ENCODE data around the gene TXNRD1. TPM values are rescaled to one million over a fixed set of nuclear protein-coding genes. Genes with fewer than 3 reads are reported as not detected.
A peak's percentile ranks its signal among the peaks of the same experiment; 100 is the strongest.
"Not testable (repeated sequence)": the region's sequence is repeated elsewhere in the genome, so short reads cannot be mapped to it uniquely, and the experiment has no call there.

The TXNRD1 gene
- total RNA-seq, 1 donor from 2014 or later, result 93.3 TPM

DNA sequence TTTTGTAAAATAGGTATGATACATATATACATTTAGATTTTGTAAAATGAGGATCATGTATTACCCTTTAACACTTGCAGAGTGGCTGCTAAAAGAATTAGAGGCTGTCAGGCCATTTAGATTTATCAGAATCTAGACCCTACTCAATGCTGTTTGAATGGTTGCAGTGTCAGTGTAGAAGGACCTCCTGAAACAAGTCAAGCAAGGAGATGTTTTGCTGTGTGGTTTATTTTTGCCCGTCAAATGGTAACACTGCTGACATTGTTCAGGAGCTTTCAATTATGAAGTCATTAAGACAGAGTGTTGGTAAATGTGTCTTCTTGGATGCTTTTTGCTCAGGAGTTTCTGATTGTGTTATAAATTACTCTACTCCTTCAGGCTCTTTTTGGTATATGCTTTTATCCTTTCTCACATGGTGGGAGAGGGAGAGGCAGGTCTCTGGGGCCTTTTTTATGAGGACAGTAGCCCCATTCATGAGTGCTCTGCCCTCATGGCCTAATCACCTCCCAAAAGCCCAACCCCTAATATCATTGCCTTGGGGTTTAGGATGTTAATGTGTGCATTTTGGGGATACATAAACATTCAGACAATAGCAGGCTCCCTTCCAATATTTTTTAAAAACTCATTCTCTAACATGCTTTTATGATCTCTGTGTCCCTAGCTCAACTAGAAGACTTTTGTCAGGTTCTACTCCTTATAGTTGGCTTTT lies 104.5 kb downstream of the TXNRD1 start:
- Mint-ChIP-seq H3K27me3 (ENCODE audit: insufficient read depth) (no peaks in the 10 kb centered on the region), H3K36me3 (ENCODE audit: low read depth) (peaks cover 53% of the 10 kb centered on the region), H3K4me1 (ENCODE audit: low read depth) (no peaks in the 10 kb centered on the region), H3K9me3 (no peaks in the 10 kb centered on the region), H3K4me3 (no peak overlapping the region), H3K27ac (no peak overlapping the region)
- DNase-seq (ENCODE audit: low spot score), result no peak
- intact Hi-C loops (cut with micrococcal nuclease), result no loop called here

DNA sequence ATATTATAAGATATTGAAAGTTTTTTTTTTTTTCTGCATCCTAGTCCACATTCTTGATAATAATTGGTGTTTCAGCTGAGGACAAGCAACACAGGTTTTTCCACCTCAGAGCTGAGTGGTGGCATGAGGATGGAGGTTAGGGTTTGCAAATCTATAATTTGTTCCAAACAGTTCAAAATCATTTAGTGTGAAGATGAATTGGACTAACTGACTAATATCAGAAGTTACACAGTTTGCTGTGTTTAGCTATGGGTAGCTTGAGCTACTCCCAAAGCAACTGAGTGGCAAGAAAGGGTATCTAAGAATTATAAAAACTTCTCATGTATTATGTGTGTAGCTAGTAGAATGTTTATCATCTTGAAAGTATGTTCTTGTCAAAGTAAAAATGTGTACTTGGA lies 105.0 kb downstream of the TXNRD1 start:
- intact Hi-C loops (cut with micrococcal nuclease), result no loop called here
- H3K27ac Mint-ChIP-seq, result no peak overlapping the region

DNA sequence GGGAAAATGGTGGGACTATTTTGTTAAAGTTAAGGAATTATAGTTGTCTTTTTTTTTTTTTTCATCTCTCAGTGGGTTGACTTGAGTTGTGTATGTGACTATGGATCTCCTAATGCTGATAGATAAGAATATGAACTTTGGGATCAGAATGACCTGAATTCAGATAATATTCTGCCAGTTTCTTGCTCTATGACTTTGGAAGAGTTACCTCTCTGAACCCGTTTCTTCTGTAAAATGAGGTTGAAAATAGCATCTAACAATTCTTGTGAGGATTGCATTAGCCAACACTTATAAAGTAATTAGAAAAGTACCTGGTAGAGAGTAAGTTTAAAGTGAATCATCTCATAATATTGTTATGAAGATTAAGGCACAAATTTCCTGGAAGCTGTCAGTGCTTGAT lies 106.4 kb downstream of the TXNRD1 start:
- Mint-ChIP-seq H3K27me3 (ENCODE audit: insufficient read depth) (no peaks in the 10 kb centered on the region), H3K27ac (no peak overlapping the region), H3K4me3 (no peak overlapping the region), H3K4me1 (ENCODE audit: low read depth) (no peaks in the 10 kb centered on the region), H3K36me3 (ENCODE audit: low read depth) (peaks cover 48% of the 10 kb centered on the region), H3K9me3 (no peaks in the 10 kb centered on the region)
- intact Hi-C loops (cut with micrococcal nuclease), result no loop called here
- DNase-seq (ENCODE audit: low spot score), result no peak

More for the DNA sequence above, 105.0 kb downstream of the TXNRD1 start:
- H3K4me1 Mint-ChIP-seq (ENCODE audit: low read depth), result no peaks in the 10 kb centered on the region
- H3K27me3 Mint-ChIP-seq (ENCODE audit: insufficient read depth), result no peaks in the 10 kb centered on the region
- no peak overlapping the region for H3K4me3 Mint-ChIP-seq
- H3K9me3 Mint-ChIP-seq, result no peaks in the 10 kb centered on the region
- no peak for DNase-seq (ENCODE audit: low spot score)
- H3K36me3 Mint-ChIP-seq (ENCODE audit: low read depth), result peaks cover 51% of the 10 kb centered on the region

DNA sequence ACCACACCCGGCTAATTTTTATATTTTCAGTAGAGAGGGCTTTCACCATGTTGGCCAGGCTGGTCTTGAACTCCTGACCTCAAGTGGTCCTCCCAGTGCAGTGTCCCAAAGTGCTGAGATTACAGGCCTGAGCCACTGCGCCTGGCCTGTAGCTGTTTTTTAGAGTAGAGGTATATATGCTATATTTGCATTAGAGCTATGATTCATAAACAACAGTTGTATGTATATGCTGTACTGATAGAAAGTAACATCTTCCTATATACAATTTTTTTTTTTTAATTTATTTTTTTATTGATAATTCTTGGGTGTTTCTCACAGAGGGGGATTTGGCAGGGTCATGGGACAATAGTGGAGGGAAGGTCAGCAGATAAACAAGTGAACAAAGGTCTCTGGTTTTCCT lies 107.0 kb downstream of the TXNRD1 start:
- intact Hi-C loops (cut with micrococcal nuclease), result not testable (repeated sequence)

DNA sequence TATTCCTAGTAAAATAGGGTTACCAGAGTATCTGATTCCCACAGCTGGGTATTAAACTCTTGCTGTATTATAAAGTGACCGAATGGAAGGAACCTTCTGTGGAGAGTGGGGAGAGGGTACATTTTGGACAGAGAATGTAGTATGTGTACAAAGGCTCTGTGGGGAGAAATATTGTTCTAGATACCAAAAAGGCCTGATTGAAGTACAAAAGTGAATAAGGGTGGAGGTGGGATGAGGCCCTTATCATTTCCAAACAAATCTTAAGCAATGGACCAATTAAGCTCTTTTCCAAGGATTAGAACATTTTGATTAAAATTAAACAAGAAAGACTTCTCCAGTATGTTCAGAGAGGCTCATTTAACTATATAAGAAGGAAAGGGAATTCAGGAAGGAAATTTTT lies 108.3 kb downstream of the TXNRD1 start:
- Mint-ChIP-seq H3K27ac (no peak overlapping the region), H3K4me1 (ENCODE audit: low read depth) (no peaks in the 10 kb centered on the region), H3K36me3 (ENCODE audit: low read depth) (peaks cover 53% of the 10 kb centered on the region), H3K27me3 (ENCODE audit: insufficient read depth) (no peaks in the 10 kb centered on the region), H3K4me3 (no peak overlapping the region), H3K9me3 (no peaks in the 10 kb centered on the region)
- intact Hi-C loops (cut with micrococcal nuclease), result no loop called here
- no peak for DNase-seq (ENCODE audit: low spot score)

More for the DNA sequence above, 107.0 kb downstream of the TXNRD1 start:
- H3K4me3 Mint-ChIP-seq; DNase-seq (ENCODE audit: low spot score); H3K9me3 Mint-ChIP-seq; H3K27ac Mint-ChIP-seq; H3K27me3 Mint-ChIP-seq (ENCODE audit: insufficient read depth); H3K4me1 Mint-ChIP-seq (ENCODE audit: low read depth): not testable (repeated sequence)
- peaks cover 53% of the 10 kb centered on the region for H3K36me3 Mint-ChIP-seq (ENCODE audit: low read depth)

DNA sequence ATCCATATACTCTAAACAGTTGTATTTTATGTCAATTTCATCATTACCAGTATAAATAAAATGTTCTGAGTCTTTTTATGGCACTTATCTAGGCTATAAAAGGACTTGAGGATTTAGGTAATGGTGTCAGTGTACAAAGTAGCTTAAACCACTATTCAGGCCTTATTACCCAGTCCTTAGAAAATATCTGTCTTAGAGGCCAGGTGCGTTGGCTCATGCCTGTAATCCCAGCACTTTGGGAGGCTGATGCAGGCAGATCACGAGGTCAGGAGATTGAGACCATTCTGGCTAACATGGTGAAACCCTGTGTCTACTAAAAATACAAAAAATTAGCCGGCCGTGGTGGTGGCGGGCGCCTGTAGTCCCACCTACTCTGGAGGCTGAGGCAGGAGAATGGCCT lies 112.7 kb downstream of the TXNRD1 start:
- H3K36me3 Mint-ChIP-seq (ENCODE audit: low read depth), result peaks cover 38% of the 10 kb centered on the region

DNA sequence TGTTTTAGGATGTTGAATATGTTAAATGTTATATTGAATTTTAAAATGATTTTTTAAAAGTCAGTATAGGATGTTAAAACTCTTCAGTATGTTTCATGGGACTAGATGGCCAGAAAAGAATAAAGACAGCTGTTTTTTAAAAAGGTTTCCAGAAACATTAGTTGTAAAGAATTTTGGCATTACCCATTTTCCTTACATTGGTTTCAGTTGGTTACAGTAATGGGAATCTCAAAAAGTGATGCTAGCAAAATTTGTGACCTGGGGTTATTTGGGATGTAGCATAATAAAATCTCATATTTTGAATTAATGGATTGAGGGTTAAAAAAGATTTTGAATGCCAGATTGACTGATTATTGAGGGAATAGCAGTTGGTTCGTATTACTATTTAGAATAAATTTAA lies 113.2 kb downstream of the TXNRD1 start:
- DNase-seq (ENCODE audit: low spot score), result no peak
- intact Hi-C loops (cut with micrococcal nuclease), result no loop called here
- Mint-ChIP-seq H3K36me3 (ENCODE audit: low read depth) (peaks cover 40% of the 10 kb centered on the region), H3K9me3 (no peaks in the 10 kb centered on the region), H3K4me3 (no peak overlapping the region), H3K4me1 (ENCODE audit: low read depth) (no peaks in the 10 kb centered on the region), H3K27ac (no peak overlapping the region), H3K27me3 (ENCODE audit: insufficient read depth) (no peaks in the 10 kb centered on the region)

More for the DNA sequence above, 112.7 kb downstream of the TXNRD1 start:
- H3K27ac Mint-ChIP-seq; DNase-seq (ENCODE audit: low spot score); H3K9me3 Mint-ChIP-seq; H3K27me3 Mint-ChIP-seq (ENCODE audit: insufficient read depth); H3K4me3 Mint-ChIP-seq; intact Hi-C loops (cut with micrococcal nuclease); H3K4me1 Mint-ChIP-seq (ENCODE audit: low read depth): not testable (repeated sequence)

DNA sequence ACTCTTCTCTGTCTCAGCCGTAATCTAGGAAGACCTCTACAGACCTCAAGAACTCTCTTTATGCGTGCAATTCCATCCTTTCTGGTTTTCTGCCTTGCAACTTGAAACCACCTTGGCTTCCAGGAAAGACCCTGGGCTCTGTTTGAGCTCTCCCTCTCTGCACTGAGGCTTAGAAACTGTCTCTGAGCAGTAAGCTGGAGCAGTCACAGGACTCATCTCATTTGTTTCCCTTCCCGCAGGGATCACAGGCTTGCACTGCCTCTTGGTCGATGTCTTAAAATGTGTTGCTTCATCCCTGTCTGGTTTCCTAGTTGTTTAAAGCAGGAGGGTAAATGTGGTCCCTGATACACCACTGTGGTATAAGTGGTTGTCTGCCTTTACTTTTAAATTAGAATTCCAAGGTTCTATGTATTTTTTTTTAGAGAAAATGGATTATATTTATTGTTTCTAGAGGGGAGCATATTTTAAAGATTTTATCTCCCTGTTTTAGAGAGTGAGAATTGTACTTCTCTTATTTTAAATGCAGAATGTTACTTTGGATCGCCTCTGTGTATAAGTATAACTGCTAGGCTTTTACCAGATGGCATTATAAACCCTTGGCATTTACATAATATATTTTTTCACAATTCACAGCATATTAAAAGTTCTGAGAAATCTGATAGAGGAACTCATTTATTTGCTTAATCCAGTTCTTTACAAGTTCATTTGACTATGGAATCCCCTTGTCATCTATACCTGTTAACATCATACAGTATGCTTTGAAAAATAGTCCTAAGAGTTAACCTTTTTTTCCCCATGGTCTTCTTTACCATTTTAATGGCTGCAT lies 114.3 kb downstream of the TXNRD1 start:
- Mint-ChIP-seq H3K36me3 (ENCODE audit: low read depth) (peaks cover 42% of the 10 kb centered on the region), H3K27ac (no peak overlapping the region), H3K4me3 (no peak overlapping the region), H3K9me3 (no peaks in the 10 kb centered on the region), H3K4me1 (ENCODE audit: low read depth) (no peaks in the 10 kb centered on the region), H3K27me3 (ENCODE audit: insufficient read depth) (no peaks in the 10 kb centered on the region)
- intact Hi-C loops (cut with micrococcal nuclease), result no loop called here
- no peak for DNase-seq (ENCODE audit: low spot score)

DNA sequence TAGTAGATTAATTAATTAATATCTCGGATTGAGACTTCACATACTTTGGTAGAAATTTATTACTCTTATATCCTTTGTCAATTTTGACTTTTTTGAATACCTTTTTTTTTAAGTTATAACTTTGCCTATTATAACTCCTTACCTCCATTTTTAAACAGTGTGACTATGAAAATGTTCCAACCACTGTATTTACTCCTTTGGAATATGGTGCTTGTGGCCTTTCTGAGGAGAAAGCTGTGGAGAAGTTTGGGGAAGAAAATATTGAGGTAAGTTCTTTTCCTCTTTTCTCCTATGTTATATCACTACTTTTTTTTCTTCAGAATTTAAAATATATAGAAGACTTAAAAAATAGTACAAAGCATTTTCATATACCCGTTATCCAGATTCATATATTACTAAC lies 115.8 kb downstream of the TXNRD1 start:
- DNase-seq (ENCODE audit: low spot score), result no peak
- Mint-ChIP-seq H3K4me1 (ENCODE audit: low read depth) (no peaks in the 10 kb centered on the region), H3K36me3 (ENCODE audit: low read depth) (peaks cover 35% of the 10 kb centered on the region), H3K27me3 (ENCODE audit: insufficient read depth) (no peaks in the 10 kb centered on the region), H3K9me3 (no peaks in the 10 kb centered on the region), H3K4me3 (no peak overlapping the region), H3K27ac (no peak overlapping the region)
- intact Hi-C loops (cut with micrococcal nuclease), result no loop called here

DNA sequence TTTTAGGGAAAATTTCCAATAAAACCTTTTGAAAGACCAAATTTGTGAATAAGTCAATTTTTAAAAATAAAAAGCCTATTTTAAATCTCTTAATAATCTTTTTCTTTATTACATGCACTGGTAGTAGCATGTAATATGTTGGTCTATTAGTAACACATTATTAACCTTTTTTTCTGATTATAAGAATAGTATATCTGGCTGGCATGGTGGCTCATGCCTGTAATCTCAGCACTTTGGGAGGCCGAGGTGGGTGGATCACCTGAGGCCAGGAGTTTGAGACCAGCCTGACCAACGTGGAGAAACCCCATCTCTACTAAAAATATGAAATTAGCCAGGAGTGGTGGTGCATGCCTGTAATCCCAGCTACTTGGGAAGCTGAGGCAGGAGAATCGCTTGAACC lies 116.7 kb downstream of the TXNRD1 start:
- peaks cover 33% of the 10 kb centered on the region for H3K36me3 Mint-ChIP-seq (ENCODE audit: low read depth)
- H3K4me1 Mint-ChIP-seq (ENCODE audit: low read depth); H3K27ac Mint-ChIP-seq; H3K27me3 Mint-ChIP-seq (ENCODE audit: insufficient read depth); H3K9me3 Mint-ChIP-seq; DNase-seq (ENCODE audit: low spot score); intact Hi-C loops (cut with micrococcal nuclease); H3K4me3 Mint-ChIP-seq: not testable (repeated sequence)

DNA sequence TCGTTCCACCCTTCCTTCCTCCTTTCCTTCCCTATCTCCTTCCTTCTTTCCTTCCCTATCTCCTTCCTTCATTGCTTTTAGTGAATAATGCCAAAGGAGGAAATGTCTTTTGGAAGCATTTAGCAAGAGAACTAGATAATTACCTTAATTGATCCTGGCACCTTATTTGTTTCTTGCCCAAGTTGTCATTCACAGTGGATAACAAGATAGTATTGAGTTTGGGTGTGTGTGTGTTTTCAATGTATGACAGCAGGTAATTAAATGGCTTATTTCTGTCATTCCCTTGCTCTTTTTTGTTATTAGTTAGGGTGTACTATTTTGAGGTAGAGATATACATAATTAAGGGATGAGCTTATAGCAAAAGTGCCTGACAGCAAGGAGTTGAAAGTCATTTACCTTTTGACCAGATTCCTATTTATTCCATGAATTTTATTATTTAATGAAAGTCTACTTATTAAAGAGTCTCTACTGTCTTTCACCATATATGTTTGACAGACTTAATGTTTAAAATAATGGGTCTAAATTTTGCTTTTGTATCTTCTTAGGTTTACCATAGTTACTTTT lies 118.2 kb downstream of the TXNRD1 start:
- intact Hi-C loops (cut with micrococcal nuclease), result no loop called here
- Mint-ChIP-seq H3K27me3 (ENCODE audit: insufficient read depth) (no peaks in the 10 kb centered on the region), H3K36me3 (ENCODE audit: low read depth) (peaks cover 28% of the 10 kb centered on the region), H3K4me1 (ENCODE audit: low read depth) (no peaks in the 10 kb centered on the region), H3K9me3 (no peaks in the 10 kb centered on the region), H3K4me3 (no peak overlapping the region), H3K27ac (peak overlapping the region; percentile 50)
- no peak for DNase-seq (ENCODE audit: low spot score)

DNA sequence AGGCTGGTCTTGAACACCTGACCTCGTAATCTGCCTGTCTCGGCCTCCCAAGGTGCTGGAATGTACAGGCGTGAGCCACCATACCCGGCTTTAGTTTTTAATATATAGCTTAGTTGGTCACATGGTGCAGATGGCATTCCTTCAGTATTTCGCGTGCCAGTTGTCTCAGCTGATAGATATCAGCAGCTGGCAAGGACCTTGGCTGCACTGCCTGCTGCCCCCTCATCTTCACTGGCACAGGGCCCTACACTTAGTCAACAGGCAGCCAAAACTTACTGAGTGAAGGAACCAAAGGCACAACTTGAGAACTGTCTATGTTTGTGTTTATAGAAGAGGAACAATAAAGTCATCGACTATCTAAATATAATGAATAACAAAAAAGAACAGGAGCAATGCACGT lies 119.0 kb downstream of the TXNRD1 start:
- DNase-seq (ENCODE audit: low spot score), result no peak
- H3K9me3 Mint-ChIP-seq, result no peaks in the 10 kb centered on the region
- no peaks in the 10 kb centered on the region for H3K4me1 Mint-ChIP-seq (ENCODE audit: low read depth)
- intact Hi-C loops (cut with micrococcal nuclease), result no loop called here
- H3K27ac Mint-ChIP-seq, result no peak overlapping the region
- peaks cover 24% of the 10 kb centered on the region for H3K36me3 Mint-ChIP-seq (ENCODE audit: low read depth)
- no peaks in the 10 kb centered on the region for H3K27me3 Mint-ChIP-seq (ENCODE audit: insufficient read depth)
- H3K4me3 Mint-ChIP-seq, result no peak overlapping the region

DNA sequence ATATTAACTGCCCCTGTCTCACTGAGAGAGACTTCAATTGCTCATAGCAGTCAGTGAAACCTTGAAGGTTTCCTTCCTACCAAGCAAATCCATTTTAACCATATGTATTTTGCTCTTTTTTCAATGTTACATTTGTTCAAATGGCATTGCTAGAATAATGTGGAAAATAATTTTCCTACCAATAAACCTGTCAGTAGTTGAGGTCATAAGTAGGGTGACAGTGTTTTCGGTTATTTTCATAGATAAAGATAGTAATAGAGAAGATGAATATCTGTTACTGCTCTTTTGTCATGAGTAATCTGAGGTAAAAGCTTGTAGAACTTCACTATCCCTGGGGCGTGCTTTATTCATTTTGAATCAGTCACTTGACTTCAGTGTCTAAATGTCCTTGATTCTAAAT lies 120.5 kb downstream of the TXNRD1 start:
- Mint-ChIP-seq H3K4me3 (no peak overlapping the region), H3K27me3 (ENCODE audit: insufficient read depth) (no peaks in the 10 kb centered on the region), H3K27ac (peak overlapping the region; percentile 12), H3K4me1 (ENCODE audit: low read depth) (no peaks in the 10 kb centered on the region), H3K9me3 (no peaks in the 10 kb centered on the region), H3K36me3 (ENCODE audit: low read depth) (peaks cover 33% of the 10 kb centered on the region)
- intact Hi-C loops (cut with micrococcal nuclease), result no loop called here
- DNase-seq (ENCODE audit: low spot score), result no peak

Data from activated T-helper 1 cell treated with anti-CD3 and anti-CD28 coated beads, Interleukin-12 subunit alpha, Interleukin-12 subunit beta, Interleukin-2, Interleukin-4 antibody, amounts not matched to agents 30 ng/mL and 10 ng/mL and 1 ng/mL, durations not matched to agents 14 hours and 24 hours and 36 hours (primary cell).